HL-60 (cell line): ENCODE data around the gene GRM2.

Experiments used
- GABPA ChIP-seq: IDR thresholded peaks from 2 replicates; pipeline ENCODE4 v1.6.1; 2012; ENCODE audit warnings: low read depth
- POLR2AphosphoS5 ChIP-seq: IDR thresholded peaks from 2 replicates; pipeline ENCODE4 v1.6.1; 2012; ENCODE audit warnings: low read depth
- TF ChIP-seq, protein P1 (sequence below): IDR thresholded peaks from one replicate; pipeline ENCODE4 v1.5.1; 2011; ENCODE audit warnings: low read length, control low read depth, inconsistent platforms; ENCODE audit not compliant: insufficient read depth
- TF ChIP-seq, protein P2 (sequence below): IDR thresholded peaks from 2 replicates; pipeline ENCODE4 v1.6.1; 2012; ENCODE audit warnings: low read depth; ENCODE audit not compliant: insufficient replicate concordance

DNA sequence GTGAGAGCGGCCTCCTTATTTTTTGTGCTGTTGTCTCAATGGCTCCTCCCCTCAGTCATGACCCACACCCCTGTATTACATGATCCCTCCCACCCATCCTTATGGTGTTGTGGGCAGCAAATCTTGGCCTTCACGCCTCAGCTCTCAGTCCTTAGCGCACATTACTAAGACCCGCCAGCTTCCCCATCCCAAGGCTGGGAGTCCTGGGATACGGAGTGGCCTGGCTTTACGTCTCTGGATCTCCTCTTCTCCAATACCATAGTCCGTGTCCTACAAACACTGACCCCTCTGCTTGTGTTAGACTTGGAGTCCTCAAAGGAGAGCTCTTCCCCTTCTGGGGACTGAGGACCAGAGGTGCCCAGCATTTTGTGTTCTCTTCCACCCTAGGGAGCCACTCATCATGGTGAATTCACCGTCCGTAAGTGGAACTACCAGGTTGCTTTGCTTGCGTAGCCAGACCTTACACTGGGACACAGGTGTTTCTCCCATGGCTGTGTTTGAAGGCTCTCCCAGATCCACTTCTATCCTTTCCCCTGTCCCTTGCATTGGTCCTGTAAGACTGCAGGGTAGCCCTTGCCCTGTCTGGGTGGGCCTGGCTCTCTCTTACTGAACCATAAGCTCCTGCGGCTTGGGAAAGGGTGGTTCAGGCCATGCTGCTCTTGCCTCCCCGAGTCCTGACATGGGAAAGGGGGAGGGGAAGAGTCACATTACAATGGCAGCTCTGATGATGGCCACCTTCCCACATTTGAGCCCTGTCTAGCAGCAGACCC, 13.6 kb downstream of the GRM2 start:
- TF ChIP-seq, protein P1, sequence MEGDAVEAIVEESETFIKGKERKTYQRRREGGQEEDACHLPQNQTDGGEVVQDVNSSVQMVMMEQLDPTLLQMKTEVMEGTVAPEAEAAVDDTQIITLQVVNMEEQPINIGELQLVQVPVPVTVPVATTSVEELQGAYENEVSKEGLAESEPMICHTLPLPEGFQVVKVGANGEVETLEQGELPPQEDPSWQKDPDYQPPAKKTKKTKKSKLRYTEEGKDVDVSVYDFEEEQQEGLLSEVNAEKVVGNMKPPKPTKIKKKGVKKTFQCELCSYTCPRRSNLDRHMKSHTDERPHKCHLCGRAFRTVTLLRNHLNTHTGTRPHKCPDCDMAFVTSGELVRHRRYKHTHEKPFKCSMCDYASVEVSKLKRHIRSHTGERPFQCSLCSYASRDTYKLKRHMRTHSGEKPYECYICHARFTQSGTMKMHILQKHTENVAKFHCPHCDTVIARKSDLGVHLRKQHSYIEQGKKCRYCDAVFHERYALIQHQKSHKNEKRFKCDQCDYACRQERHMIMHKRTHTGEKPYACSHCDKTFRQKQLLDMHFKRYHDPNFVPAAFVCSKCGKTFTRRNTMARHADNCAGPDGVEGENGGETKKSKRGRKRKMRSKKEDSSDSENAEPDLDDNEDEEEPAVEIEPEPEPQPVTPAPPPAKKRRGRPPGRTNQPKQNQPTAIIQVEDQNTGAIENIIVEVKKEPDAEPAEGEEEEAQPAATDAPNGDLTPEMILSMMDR = no peak
- no peak for TF ChIP-seq POLR2AphosphoS5
- TF ChIP-seq GABPA = no peak
- TF ChIP-seq, protein P2, sequence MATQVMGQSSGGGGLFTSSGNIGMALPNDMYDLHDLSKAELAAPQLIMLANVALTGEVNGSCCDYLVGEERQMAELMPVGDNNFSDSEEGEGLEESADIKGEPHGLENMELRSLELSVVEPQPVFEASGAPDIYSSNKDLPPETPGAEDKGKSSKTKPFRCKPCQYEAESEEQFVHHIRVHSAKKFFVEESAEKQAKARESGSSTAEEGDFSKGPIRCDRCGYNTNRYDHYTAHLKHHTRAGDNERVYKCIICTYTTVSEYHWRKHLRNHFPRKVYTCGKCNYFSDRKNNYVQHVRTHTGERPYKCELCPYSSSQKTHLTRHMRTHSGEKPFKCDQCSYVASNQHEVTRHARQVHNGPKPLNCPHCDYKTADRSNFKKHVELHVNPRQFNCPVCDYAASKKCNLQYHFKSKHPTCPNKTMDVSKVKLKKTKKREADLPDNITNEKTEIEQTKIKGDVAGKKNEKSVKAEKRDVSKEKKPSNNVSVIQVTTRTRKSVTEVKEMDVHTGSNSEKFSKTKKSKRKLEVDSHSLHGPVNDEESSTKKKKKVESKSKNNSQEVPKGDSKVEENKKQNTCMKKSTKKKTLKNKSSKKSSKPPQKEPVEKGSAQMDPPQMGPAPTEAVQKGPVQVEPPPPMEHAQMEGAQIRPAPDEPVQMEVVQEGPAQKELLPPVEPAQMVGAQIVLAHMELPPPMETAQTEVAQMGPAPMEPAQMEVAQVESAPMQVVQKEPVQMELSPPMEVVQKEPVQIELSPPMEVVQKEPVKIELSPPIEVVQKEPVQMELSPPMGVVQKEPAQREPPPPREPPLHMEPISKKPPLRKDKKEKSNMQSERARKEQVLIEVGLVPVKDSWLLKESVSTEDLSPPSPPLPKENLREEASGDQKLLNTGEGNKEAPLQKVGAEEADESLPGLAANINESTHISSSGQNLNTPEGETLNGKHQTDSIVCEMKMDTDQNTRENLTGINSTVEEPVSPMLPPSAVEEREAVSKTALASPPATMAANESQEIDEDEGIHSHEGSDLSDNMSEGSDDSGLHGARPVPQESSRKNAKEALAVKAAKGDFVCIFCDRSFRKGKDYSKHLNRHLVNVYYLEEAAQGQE = no peak
